Measurements from ENCODE around the gene THAP8. TPM values are rescaled to one million over a fixed set of nuclear protein-coding genes. Genes with fewer than 3 reads are reported as not detected.

THAP8 gene
- total RNA-seq, 4 donors from 2014 or later = 4.6 to 6.5 (median 6.2) TPM; not detected in 1

DNA sequence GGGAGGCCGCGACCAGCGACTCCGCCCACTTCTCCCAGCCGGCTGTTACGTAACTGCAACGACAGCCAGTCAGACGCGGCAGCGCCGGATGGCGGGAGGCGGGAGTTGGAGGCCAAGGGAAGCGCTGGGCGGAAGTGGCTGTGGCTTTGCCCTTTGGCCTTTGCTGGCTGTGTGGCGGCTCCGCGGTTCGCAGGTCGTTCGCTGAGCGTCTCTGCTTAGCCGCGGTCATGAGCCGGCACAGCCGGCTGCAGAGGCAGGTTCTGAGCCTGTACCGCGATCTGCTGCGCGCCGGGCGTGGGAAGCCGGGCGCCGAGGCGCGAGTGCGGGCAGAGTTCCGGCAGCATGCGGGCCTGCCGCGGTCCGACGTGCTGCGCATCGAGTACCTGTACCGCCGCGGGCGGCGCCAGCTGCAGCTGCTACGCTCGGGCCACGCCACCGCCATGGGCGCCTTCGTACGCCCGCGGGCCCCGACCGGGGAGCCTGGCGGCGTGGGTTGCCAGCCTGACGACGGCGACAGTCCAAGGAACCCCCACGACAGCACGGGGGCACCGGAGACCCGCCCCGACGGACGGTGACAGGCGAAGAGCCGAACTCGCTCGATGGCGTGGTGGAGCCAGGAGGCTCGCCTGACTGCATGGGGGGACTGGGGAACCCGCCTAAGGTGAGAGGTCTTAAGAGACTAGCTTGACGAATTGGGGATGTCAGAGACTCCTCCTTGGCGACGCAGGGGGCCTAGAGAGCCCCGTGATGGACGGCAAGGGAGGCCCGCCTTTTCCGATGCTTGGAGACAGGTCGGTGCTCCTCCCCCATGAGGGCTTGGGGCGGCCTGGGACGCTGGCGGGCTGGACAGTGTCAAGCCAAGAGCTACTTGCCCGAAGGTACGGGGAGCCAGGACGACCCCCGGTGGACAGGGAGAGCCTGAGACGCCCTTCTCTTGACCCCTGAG is 58.8 kb downstream of the THAP8 start, which contains the start of gene SDHAF1:
Gene SDHAF1, plus strand, starts transcription at position 141 of the 946 bp plus-strand sequence. Its CDS starts 87 bp downstream, at position 228.
- H3K27ac ChIP-seq = peak within 1 kb of the TSS; percentile 76 to 82
- H3K27me3 ChIP-seq = no peaks in the 10 kb centered on the region
- H3K36me3 ChIP-seq = no peaks in the 10 kb centered on the region
- intact Hi-C loops (cut with DNase I; ENCODE audit: low total_unique reads) = no loop called here
- peak; percentile 96 to 97 for DNase-seq
- no peaks in the 10 kb centered on the region for H3K9me3 ChIP-seq
- peaks cover 4 to 8% of the 10 kb centered on the region in 2 donors for H3K4me1 ChIP-seq
- H3K4me3 ChIP-seq = peak within 1 kb of the TSS; percentile 77 to 91
- TF ChIP-seq, protein P1, sequence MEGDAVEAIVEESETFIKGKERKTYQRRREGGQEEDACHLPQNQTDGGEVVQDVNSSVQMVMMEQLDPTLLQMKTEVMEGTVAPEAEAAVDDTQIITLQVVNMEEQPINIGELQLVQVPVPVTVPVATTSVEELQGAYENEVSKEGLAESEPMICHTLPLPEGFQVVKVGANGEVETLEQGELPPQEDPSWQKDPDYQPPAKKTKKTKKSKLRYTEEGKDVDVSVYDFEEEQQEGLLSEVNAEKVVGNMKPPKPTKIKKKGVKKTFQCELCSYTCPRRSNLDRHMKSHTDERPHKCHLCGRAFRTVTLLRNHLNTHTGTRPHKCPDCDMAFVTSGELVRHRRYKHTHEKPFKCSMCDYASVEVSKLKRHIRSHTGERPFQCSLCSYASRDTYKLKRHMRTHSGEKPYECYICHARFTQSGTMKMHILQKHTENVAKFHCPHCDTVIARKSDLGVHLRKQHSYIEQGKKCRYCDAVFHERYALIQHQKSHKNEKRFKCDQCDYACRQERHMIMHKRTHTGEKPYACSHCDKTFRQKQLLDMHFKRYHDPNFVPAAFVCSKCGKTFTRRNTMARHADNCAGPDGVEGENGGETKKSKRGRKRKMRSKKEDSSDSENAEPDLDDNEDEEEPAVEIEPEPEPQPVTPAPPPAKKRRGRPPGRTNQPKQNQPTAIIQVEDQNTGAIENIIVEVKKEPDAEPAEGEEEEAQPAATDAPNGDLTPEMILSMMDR (IDR thresholded peaks at IDR 0.05) = peak in 1 of 4 experiments; percentile 2
- TF ChIP-seq POLR2A (IDR thresholded peaks at IDR 0.05) = peak; percentile 49 to 72

DNA sequence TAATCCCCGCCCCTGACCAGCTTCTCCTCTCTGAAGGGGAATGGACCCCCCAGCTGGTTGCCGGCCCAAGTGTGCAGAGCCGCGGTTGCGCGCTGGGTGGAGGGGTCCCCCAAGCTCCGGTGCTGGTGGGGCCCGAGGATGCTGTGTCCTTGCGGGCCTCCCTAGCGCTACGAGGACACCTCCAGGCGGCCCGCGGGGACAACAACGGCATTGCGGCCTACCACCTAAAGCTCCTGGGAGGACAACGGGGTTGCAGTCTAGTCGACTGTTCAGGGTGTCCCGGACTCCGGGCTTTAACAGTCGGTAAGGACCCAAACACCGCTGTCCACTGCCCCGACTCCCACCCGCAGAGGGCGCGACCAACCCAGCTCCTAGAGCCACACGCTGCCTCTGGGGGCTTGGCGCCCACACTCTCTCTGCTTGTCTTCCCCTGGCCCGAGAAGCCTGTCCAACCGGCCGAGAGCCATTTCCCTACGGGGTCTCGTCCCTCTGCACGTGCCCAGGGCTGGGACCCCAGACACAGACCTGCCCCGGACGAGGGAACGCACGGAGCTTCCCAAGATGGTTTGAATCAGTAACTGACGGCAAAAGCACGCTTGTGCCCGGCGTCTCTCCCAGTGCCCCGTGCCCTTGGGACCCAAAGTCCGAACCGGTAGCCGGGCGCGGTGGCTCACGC is 60.0 kb downstream of the THAP8 start:
- H3K27me3 ChIP-seq = no peaks in the 10 kb centered on the region
- peaks cover 0 to 4% of the 10 kb centered on the region in 2 donors for H3K4me1 ChIP-seq
- TF ChIP-seq, protein P1 (IDR thresholded peaks at IDR 0.05) = peak in 1 of 4 experiments; percentile 20
- no peak for TF ChIP-seq POLR2A (IDR thresholded peaks at IDR 0.05)
- peak; percentile 35 to 54 for DNase-seq
- H3K4me3 ChIP-seq = peak overlapping the region; percentile 77 to 91
- intact Hi-C loops (cut with DNase I; ENCODE audit: low total_unique reads) = no loop called here
- H3K9me3 ChIP-seq = no peaks in the 10 kb centered on the region
- no peak overlapping the region for H3K27ac ChIP-seq
- no peaks in the 10 kb centered on the region for H3K36me3 ChIP-seq

DNA sequence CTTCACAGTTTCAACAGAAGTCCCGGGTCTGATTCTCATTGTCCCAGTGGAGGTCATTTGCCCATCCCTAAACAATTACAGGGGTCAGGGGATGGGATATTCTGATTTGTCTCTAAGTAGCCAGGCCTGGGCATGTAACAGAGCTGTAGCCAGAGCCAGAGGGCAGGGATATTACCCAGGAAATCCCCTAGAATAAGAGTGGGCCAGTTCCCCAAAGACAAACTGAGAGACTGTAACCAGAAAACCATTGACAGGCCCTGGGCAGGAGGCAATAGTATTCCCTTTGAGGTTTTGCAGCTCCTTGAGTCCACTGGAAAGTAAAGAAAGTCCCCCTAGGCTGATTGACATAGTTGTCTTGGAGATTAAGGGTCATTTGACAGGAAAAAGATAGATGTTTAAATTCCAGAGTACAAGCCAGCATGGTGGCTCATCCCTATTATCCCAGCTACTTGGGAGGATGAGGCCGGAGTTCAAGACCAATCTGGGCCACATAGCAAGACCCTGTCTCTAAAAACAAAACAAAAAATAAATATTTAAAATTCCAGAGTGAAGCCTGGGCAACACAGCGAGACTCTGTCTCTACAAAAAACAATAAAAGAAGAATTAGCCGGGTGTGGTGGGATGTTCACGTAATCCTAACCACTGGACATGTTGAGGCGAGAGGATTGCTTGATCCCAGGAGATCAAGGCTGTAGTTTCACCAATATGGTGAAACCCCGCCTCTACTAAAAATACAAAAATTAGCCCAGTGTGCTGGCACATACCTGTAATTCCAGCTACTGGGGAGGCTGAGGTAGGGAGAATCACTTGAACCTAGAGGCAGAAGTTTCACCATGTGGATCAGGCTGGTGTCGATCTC is 60.9 kb downstream of the THAP8 start:
- Histone ChIP-seq H3K9me3 (no peaks in the 10 kb centered on the region), H3K4me3 (no peak overlapping the region), H3K27ac (no peak overlapping the region), H3K27me3 (no peaks in the 10 kb centered on the region), H3K4me1 (no peaks in the 10 kb centered on the region), H3K36me3 (no peaks in the 10 kb centered on the region)
- DNase-seq = no peak
- intact Hi-C loops (cut with DNase I; ENCODE audit: low total_unique reads) = no loop called here
- TF ChIP-seq, protein P1 (IDR thresholded peaks at IDR 0.05) = no peak
- TF ChIP-seq POLR2A (IDR thresholded peaks at IDR 0.05) = no peak

DNA sequence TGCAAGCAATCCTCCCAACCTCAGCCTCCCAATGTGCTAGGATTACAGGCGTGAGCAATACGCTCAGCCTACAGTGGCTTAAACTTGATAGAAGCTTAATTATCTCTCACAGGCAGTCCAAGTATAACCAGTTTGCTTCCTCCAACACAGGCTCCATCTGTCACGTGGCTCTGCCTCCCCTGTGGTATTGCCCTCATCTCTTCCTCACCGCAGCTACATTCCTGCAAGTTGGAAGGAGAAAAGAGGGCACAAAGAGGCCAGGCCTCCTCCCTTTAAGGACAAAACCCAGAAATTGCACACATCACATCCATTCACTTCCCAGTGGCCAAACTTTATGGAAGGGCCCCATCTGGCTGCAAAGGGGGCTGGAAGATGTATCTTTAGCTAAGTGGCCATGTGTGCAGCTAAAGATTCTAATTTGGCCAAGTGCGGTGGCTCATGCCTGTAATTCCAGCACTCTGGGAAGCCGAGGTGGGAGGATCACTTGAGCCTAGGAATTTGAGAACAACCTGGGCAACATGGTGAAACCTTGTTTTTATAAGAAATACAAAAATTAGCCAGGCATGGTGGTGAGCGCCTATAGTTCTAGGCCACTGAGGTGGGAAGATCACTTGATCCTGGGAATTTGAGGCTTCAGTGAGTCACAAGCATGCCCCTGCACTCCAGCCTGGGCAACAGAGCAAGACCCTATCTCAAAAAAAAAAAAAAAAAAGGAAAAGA is 62.2 kb downstream of the THAP8 start:
- H3K9me3 ChIP-seq = no peaks in the 10 kb centered on the region
- TF ChIP-seq, protein P1 (IDR thresholded peaks at IDR 0.05) = no peak
- no peak for TF ChIP-seq POLR2A (IDR thresholded peaks at IDR 0.05)
- no peaks in the 10 kb centered on the region for H3K4me1 ChIP-seq
- H3K27me3 ChIP-seq = no peaks in the 10 kb centered on the region
- intact Hi-C loops (cut with DNase I; ENCODE audit: low total_unique reads) = no loop called here
- H3K27ac ChIP-seq = no peak overlapping the region
- H3K36me3 ChIP-seq = no peaks in the 10 kb centered on the region
- H3K4me3 ChIP-seq = no peak overlapping the region
- DNase-seq = no peak

Data from uterus (tissue), 4 donors.